HG02610 (cell line): ENCODE results near the gene SRL.

Source experiments
- ATAC-seq: cut with Tn5 transposase; IDR thresholded peaks from one replicate; pipeline ENCODE4 v1.9.1; 2021; ENCODE audit warnings: mild to moderate bottlenecking, moderate library complexity; ENCODE audit not compliant: unreplicated experiment

Gene SRL

DNA sequence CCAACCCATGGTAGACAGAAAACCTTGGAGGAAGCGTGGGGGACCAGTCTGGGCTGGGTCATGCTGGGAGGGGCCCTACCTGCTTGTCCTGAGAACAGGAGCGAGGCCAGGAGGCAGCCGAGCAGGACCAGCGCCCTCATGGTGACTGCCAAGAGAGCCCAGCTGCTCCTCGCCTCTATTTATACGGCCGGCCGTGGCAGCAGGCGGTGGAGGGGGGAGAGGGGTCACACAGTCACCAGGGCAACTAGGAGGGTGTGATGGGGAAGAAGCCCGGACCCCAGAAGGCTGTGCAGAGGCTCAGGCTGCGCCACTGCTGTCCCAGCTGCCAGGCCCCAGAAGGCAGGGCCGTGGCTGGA is at the start of gene SRL:
TSS of gene SRL (minus strand) at position 153 of the 356 bp plus-strand sequence. CDS start at position 140, 13 bp downstream.
- no peak for ATAC-seq

DNA sequence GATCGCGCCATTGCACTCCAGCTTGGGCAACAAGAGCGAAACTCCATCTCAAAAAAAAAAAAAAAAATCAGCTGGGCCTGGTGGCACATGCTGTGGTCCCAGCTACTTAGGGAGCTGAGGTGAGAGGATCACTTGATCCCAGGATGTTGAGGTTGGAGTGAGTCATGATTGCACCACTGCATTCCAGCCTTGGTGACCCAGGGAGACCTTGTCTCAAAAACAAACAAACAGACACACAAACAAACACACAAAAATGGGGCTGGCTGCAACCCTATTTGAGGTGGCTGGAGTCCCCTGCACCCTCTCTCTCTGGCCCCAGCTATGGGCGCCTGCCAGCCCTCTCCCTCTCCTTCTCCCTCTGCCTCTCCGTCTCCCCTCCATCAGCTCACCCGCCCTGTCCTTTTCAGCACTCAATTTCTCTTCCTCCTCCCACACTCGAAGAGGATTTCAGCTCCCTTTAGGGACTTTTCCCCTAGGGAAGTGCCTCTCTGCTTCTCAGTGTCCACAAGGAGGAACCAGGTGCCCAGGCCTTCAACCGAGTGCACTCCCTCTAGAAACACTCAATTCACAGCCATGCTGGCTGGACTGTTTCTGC is 48.5 kb upstream of the SRL start:
- no peak for ATAC-seq

DNA sequence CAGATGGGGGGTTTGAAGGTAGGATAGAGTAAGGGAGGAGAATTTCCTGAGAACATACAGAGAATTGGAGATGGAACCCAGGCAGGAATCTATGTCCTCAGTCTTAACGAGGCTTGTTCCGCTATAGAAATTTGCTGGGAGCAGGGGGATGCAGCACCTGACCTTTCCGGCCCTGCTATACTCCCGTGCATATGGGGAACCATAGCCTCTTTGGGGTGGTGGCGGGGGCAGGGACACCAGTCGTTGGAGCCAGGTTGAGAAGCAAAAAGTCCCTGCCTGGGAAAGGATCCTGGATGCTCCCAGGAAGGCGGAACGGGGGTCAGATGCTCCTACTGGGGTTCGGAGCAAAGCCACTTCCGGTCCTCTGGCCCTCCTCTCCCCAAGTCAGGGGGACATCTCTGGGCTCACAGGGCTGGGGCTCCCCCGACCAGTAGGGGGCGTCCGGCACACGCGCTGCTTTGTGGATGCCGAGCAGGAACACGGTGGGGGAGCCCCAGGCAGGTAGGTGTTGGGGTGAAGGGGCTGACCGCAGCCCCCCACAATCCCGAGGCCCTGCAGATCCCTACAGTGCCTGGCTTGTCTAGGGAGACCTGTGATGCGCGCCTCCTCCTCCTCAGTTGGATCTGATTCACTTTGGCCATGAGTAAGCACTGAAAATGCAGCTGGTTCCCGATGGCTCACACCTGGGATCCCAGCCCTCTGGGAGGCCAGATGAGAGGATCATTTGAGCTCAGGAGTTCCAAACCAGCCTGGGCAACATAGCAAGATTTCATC is 46.5 kb upstream of the SRL start:
- ATAC-seq: peak; percentile 64

DNA sequence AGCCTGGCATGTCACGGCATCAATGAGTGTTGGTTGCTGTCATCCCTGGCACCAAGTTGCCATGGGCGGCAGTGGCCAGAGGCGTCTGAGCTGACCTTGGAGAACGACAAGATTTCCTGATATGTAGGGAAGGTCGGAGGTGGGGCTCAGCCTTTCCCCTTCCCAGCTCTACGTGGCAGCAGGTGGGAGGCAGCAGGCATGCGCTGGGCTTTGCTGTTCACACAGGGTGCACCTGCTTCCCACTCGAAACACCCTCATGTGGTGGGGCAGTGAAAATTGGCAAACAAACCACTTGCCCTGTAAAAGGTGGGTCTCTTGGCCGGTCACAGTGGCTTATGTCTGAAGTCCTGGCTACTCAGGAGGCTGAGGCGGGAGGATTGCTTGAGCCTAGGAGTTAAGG is 43.3 kb upstream of the SRL start:
- ATAC-seq: no peak

DNA sequence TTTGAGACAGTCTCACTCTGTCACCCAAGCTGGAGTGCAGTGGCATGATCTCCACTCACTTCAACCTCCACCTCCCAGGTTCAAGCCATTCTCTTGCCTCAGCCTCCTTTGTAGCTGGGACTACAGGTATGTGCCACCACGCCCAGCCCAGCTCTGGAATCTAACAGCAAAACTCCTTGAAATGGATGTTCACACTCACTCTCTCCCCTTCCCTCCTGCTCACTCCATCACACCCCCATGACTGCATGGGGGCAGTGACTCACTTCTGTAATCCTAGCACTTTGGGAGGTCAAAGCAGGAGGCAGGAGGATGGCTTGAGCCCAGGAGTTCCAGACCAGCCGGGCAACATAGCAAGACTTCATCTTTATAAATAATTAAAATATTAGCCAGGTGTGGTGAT is 42.1 kb upstream of the SRL start:
- no peak for ATAC-seq

DNA sequence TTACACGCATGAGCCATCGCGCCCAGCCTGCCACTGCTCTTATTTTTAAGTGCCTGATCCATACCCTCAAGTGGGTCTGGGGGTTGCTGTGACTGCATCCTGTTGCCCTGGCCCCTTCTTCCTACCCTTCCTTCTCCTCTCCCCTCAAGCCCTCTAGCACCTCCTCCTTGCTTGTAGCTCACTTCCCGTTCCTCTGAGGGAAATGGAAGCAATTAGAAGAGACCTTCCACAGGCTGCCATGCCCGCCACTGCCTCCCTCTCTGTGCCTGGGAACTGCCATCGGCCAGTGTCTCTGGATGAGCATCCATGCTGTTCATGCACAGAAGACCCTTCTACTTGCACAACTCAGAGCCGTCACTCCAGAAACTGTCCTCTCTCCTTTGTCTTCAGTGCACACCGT is 41.6 kb upstream of the SRL start:
- ATAC-seq: no peak

DNA sequence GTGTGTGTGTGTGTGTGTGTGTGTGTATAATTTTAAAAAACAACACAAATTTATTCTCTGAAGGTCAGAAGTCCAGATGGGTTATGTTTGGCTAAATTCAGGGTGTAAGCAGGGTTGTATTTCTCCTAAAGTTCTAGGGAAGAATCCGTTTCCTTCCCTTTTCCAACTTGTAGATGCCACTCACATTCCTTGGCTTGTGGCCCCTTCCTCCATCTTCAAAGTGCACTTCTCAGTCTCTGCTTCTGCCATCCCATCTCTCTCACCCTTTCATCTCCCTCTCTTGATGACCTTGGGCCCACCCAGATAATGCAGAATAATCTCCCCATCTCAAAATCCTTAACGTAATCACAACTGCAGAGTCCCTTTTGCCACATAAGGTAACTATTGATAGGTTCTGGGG is 38.7 kb upstream of the SRL start:
- no peak for ATAC-seq

GRCh38 chr16:4277987-4278513 is 36.2 kb upstream of the SRL start:
- ATAC-seq: no peak

GRCh38 chr16:4275861-4276260 is 34.0 kb upstream of the SRL start:
- ATAC-seq: no peak

DNA sequence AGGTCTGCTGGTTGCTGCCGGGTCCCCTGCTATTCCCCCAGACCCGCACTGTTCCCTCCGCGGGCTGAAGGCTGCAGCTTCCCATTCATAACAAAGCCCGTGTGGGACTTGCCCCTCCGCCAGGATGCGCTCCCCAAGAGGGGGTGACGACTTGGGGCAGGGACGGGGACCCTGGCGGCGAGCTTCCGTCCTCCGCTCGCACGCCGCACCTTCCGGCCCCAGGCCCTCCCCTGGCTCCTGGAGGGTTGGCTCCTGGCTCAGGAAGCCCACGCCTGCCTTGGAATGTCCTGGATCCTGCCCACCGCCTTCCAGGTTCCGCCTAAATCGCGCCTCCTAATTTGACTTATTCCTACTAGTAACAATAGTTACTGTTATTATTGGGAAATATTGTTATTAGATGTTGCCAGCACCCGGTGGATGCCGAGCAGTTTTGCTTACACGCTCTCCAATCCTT is 32.0 kb upstream of the SRL start:
- ATAC-seq: no peak

GRCh38 chr16:4272114-4272956 is 30.5 kb upstream of the SRL start:
- ATAC-seq: peak; percentile 3

- peak; percentile 74 for ATAC-seq
These were observed 29.6 kb upstream of the SRL start for GRCh38 chr16:4271176-4272113.

DNA sequence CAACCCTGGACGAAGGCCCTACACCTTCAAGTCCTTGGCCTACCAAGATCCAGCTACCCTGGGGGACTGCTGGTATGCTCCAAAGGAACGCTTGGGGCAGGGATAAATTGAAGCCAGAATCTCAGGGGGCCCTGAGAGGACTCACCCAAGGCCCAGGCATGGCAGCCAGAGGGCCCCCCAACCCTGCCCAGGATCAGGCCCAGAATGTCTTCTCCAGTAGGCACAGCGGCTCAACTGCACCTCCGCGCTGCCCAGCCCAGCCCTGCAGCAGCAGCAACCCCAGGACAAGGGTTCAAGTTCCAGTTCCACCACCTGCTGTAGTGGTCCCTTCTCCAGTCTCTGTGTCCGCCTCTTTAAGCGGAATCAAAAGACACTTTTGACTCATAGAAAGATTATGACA is 28.7 kb upstream of the SRL start:
- no peak for ATAC-seq

GRCh38 chr16:4270091-4270490 is 28.2 kb upstream of the SRL start:
- no peak for ATAC-seq

DNA sequence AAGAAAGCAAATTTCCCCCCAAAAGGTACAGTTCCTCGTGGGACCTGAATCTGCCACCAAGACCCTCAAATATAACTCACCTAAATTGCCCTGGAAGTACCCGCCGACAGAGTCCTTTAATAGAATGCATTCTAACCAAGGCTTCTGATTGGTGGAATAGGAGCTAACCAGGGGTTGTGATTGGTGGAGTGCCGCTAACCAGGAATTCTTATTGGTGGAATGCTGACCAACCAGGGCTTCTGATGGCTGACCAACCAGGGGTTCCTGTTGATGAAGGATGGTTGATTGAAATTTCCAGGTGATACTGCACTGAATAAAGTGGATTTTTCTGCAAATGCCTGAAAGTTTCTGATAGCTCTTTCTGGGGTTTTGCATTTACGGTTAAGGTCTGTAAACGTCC is 24.5 kb upstream of the SRL start:
- ATAC-seq: no peak

GRCh38 chr16:4265676-4266075 is 23.8 kb upstream of the SRL start:
- no peak for ATAC-seq

DNA sequence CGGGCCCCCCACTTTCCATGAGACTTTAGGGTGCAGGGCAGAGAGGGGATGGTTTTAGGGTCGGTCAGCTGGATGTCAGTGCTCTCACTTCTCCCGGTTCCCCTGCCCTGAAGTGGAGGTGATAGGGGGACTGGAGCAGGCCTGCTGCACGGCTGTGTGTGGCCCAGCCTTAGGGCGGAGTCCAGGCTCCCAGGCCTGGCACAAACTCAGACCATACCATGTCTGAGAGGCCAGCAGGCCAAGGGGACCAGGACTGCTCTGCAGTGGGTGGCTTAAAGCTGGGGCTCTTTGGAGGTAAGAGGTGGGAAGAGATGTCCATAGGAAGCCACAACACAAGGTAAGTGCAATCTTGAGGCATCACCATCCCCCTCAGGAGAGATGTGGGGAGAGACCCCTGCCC is 22.7 kb upstream of the SRL start:
- ATAC-seq: no peak

DNA sequence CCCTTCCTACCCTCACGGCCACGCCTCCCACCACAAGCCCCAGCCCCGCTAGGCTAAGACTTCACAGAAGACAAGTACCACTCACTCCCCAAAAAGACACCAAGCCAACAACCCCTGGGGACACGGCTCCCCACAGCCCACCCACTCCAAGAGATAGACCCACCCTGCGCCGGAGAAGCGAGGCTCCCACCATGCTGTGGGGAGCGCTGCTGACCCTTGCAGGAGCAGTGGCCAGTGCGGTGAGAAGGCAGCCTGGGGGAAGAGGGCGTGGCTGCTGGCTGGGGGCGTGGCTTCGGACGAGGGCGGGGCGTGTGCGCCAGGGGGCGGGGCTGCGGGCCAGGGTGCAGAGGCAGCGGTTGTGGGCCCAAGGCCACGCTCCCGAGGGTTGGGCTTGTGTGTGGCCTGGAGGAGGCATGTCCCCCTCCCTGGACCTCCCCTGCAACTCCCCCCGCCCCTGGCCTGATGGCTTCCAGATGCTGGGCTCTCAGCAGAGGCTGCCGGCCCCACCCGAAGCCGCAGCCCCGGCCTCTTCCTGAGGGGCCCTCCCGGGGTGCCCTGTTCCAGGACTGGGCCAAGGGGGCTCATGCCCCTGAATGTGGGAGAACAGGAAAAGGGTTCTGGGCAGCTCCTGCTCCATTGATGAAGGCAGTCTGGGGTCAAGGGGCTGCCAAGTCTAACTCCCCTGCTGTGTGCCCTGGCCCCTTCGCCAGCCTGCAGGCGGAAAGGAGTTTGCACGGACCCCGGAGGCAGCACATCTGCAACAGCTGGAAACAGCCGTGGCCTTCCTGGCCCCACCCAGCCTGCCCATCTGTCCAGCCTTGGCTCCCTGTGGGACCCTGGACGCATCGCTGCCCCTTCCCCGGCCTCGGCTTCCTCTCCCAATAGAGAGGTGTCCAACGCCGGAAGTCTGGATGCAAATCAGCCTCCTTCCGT is 21.9 kb upstream of the SRL start:
- no peak for ATAC-seq

GRCh38 chr16:4262303-4262835 is 20.5 kb upstream of the SRL start:
- no peak for ATAC-seq
